ENCODE results near the gene RNASE4.
"Not testable (repeated sequence)": the region's sequence is repeated elsewhere in the genome, so short reads cannot be mapped to it uniquely, and the experiment has no call there.

Gene RNASE4, protein sequence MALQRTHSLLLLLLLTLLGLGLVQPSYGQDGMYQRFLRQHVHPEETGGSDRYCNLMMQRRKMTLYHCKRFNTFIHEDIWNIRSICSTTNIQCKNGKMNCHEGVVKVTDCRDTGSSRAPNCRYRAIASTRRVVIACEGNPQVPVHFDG

DNA sequence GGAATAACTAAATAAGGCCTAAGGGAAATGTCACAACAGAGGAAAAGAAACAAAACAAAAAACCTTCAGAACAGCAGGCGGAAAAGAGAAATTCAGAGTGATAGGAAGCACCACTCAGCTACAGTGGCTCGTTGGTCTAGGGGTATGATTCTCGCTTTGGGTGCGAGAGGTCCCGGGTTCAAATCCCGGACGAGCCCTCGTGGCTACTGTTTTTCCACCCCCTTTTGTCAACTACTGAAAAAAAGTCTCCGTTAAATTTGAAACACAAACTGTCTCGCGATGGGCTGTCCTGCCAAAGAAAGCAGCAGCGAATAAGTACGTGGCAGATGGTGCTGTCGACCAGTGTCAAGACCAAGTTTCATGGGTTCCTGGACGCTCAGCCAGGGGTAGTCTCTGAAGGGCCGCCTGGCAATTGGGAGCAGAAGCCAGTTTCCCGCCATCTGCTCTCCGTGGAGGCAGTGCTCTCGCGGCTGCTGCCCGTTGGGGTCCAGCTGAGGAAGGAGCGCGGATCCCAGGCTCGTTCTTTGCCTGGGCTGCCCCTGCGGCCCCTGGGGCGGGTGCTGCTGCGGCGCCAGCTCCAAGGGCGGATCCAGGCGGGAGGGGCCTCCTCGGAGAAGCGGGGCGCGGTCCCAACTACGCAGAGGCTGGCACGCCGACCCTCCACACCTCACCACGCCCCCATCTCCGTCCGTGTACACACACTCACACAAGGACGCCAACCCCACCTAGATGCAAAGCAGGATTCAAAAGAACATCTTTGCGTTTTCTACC lies at the start of gene RNASE4:
RNASE4 (plus strand) TSS at position 670 of the 771 bp plus-strand sequence. CDS start 14,812 bp downstream, outside the sequence.
- in situ Hi-C loops (cut with MboI; ENCODE audit: low sequenced_read_pairs) = loop anchor here (5.0 kb wide), 1 partner anchor 52 kb away; no protein-coding TSS in a partner anchor
- Histone ChIP-seq H3K4me3 (peak within 1 kb of the TSS; percentile 59), H3K4me1 (peaks cover 6% of the 10 kb centered on the region; the same call in 1 of the 2 replicates), H3K9me3 (no peaks in the 10 kb centered on the region), H3K36me3 (replicated peaks) (no peaks in the 10 kb centered on the region), H3K27me3 (ENCODE audit: low read depth) (no peaks in the 10 kb centered on the region)
- DNase-seq (ENCODE audit: low spot score in 2 of 2) = peak; percentile 78 to 89

DNA sequence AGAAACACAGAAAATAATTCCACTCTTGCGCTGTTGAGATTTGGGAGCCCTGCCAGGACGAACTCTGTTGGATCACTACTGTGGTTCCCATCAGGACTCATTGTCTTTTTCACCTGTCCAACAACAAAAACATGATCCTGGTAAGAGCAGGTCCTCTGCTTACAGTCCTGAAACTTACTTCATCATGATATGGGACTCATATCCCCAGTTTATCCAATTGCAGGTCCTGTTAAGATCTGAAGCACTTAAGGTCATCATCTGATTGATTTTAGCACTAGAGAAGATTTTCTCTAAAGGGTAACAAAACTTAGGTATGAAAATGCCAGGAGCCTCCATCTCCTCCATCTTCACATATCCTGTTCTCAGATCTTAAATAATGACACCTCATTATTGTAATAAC lies 42.8 kb upstream of the RNASE4 start, which contains the start of gene OR6S1:
OR6S1 (minus strand) TSS at position 101 of the 400 bp plus-strand sequence; CDS start at position 101, 0 bp downstream.
- in situ Hi-C loops (cut with MboI; ENCODE audit: low sequenced_read_pairs) = no loop called here
- H3K4me3 ChIP-seq = no peak within 1 kb of the TSS
- peaks cover 15% of the 10 kb centered on the region for H3K27me3 ChIP-seq (ENCODE audit: low read depth)
- no peaks in the 10 kb centered on the region for H3K9me3 ChIP-seq
- H3K36me3 ChIP-seq (replicated peaks) = no peaks in the 10 kb centered on the region
- no peaks in the 10 kb centered on the region for H3K4me1 ChIP-seq
- no peak for DNase-seq (ENCODE audit: low spot score in 2 of 2)

DNA sequence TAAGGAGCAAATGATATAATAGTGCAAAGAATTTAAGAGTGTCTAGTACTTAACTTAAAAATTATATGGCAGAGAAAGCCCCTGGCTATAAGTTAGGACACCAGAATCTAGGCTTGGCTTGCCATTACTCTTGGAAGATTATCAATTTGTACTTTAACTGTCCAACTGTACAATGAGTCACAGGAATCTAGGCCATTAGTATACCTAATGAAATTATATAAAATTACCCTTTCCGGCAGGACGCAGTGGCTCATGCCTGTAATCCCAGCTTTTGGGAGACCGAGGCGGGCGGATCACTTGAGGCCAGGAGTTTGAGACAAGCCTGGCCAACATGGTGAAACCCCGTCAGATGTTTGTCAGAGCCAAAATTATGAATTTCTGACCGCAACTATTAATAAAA lies 42.2 kb upstream of the RNASE4 start:
- peaks cover 13% of the 10 kb centered on the region for H3K27me3 ChIP-seq (ENCODE audit: low read depth)
- no peaks in the 10 kb centered on the region for H3K4me1 ChIP-seq
- in situ Hi-C loops (cut with MboI; ENCODE audit: low sequenced_read_pairs) = no loop called here
- no peaks in the 10 kb centered on the region for H3K36me3 ChIP-seq (replicated peaks)
- no peak for DNase-seq (ENCODE audit: low spot score in 2 of 2)
- H3K9me3 ChIP-seq = no peaks in the 10 kb centered on the region
- no peak overlapping the region for H3K4me3 ChIP-seq

DNA sequence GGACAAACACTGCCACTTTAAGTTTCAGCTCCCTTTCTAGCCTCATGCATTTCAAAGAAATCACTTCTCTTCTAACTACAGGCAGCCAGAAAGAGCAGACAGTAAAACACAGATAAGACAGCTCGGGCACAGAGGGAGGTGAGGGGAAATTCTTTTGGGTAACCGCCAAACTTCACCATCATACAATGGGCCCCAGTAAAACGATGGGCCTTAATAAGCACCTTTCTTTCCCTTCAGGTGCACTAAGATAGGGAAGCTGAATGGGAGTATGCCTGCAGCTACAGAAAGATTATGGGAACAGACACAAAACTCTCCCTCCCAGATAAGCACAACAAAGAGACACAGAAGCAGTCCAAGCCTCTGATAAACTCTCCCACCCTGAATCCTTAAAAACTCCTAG lies 41.6 kb upstream of the RNASE4 start:
- H3K9me3 ChIP-seq; H3K4me1 ChIP-seq; H3K36me3 ChIP-seq (replicated peaks); H3K4me3 ChIP-seq; in situ Hi-C loops (cut with MboI; ENCODE audit: low sequenced_read_pairs); DNase-seq (ENCODE audit: low spot score in 2 of 2): not testable (repeated sequence)
- peaks cover 12% of the 10 kb centered on the region for H3K27me3 ChIP-seq (ENCODE audit: low read depth)

DNA sequence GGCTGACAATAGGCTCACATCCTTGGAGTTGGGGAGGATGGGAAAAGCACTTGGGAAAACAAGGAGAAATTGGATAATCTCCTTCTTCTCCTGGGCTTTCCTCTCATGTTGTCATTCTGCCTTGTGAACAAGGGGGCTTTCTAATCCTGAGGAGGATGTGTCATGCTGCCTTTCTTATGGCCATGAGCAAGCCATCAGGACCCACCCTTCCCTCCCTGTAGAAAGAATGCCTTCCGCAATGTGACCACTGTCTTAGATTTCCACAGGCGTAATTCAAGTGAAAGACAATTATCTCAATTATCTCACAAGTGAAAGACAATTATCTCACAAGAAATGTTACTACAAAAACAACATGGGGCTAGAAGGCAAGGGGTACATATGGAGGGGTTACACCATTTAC lies 39.8 kb upstream of the RNASE4 start:
- Histone ChIP-seq H3K4me1 (no peaks in the 10 kb centered on the region), H3K4me3 (no peak overlapping the region), H3K27me3 (ENCODE audit: low read depth) (peaks cover 8% of the 10 kb centered on the region), H3K9me3 (no peaks in the 10 kb centered on the region), H3K36me3 (replicated peaks) (no peaks in the 10 kb centered on the region)
- DNase-seq (ENCODE audit: low spot score in 2 of 2) = no peak
- in situ Hi-C loops (cut with MboI; ENCODE audit: low sequenced_read_pairs) = no loop called here

DNA sequence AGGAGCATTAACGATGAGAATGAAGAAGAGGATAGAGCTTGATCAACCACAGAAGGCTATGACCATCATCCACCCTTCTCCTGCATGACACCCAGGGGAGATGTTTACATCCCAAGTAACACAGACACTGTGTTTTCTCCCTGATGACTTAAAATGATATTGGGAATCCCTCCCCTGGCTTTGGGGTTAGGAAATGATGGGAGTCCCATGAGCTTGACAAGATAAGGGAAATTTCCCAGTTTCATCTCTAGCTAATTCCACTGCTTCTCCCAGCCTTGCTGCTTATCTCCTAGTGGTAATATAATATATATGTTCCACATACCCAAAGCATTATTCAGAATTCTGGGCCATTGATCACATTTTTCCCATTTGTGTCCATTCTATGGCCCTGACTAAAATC lies 38.9 kb upstream of the RNASE4 start:
- no peaks in the 10 kb centered on the region for H3K36me3 ChIP-seq (replicated peaks)
- in situ Hi-C loops (cut with MboI; ENCODE audit: low sequenced_read_pairs) = no loop called here
- H3K4me3 ChIP-seq = no peak overlapping the region

DNA sequence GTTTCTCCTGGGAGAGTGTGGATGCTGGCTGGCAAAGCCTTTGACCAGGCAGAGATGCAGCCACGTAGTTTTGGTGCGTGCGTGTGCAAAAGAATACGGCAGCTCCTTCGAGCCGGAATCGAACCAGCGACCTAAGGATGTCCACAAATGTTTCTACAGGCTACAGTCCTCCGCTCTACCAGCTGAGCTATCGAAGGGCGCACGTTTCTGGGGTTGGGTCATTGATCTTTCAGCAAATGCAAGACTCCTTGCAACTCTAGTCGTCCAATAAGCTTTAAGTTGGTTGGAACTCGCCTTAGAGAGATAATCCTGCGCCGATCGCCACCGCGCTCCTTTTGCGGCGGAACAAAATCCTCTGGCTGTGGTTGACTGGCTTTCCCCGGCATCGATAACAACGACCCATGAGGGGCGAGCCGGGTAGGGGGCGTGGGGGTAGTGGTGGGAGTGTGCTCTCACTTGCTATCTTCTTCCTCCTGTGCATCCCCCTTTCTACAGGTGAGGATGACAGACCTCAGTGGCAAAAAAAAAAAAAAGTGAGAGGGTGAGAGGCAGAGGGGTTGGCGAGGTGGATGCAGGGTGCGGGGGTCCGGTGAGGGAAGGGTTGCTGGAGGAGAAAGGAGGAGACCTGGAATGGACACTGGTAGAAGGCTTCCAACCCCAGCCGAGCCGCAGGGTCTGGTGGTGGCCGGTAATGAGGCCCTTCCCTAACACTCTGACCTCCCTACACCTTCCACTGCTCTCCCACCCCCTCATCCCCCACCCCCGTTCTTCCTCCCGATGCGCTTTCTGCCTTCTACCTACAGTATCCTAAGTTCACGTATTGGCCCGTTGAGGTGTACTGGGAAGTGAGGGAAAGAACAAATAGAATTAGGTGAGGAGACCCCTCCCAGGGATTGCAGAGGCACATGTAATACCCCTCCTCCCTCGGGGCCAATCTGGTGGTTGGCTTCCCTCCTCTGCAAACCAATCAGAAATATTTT lies 31.1 kb upstream of the RNASE4 start:
- Histone ChIP-seq H3K4me3 (peak overlapping the region; percentile 43), H3K9me3 (no peaks in the 10 kb centered on the region), H3K27me3 (ENCODE audit: low read depth) (no peaks in the 10 kb centered on the region), H3K4me1 (no peaks in the 10 kb centered on the region; the same call in 1 of the 2 replicates), H3K36me3 (replicated peaks) (no peaks in the 10 kb centered on the region)
- DNase-seq (ENCODE audit: low spot score in 2 of 2) = peak; percentile 80 to 91
- in situ Hi-C loops (cut with MboI; ENCODE audit: low sequenced_read_pairs) = no loop called here

More for the DNA sequence above, 38.9 kb upstream of the RNASE4 start:
- peaks cover 8% of the 10 kb centered on the region; the same call in 1 of the 2 replicates for H3K27me3 ChIP-seq (ENCODE audit: low read depth)
- no peak for DNase-seq (ENCODE audit: low spot score in 2 of 2)
- no peaks in the 10 kb centered on the region for H3K4me1 ChIP-seq
- H3K9me3 ChIP-seq = no peaks in the 10 kb centered on the region

DNA sequence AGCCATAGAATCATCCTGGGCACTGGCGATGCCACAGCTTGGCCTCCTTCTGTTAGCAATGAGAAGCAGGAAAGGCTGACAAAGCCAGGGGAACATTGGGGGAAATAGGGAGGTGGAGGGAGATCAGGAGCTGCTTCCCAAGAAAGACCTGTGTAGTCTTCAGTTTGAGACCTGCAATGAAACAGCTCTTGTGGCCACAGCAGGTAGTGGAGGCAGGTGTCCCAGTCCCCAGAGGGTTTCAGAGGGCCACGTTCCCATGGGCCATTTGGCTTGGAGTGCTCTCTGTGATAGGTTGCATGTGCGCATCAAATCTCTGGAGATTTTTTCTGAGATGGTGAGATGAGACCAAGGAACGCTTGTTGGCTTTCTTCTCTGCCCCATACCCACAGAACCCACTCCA lies 28.5 kb upstream of the RNASE4 start:
- no peaks in the 10 kb centered on the region for H3K36me3 ChIP-seq (replicated peaks)
- no peaks in the 10 kb centered on the region for H3K9me3 ChIP-seq
- no peaks in the 10 kb centered on the region for H3K27me3 ChIP-seq (ENCODE audit: low read depth)
- no peaks in the 10 kb centered on the region; the same call in 1 of the 2 replicates for H3K4me1 ChIP-seq
- no peak for DNase-seq (ENCODE audit: low spot score in 2 of 2)
- in situ Hi-C loops (cut with MboI; ENCODE audit: low sequenced_read_pairs) = no loop called here
- H3K4me3 ChIP-seq = no peak overlapping the region

DNA sequence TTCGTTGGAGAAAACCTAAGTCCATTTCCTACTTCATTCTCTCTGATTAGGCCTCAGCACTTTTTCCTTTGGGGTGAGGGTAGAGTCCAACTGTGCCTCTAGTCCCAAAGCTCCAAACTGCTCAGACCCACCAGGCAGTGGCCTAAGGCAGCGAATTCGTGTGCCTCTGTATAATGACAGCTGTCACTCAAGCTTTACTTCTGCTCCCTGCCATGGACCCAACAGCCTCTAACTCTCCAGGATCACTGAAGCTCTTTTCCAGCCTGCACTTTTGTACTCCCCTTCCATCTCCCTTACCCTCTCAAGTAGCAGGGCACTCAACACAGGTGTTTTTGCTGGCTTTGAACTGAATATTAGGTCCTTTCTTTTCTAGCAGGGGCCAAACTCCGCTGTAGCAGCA lies 28.1 kb upstream of the RNASE4 start:
- no peak overlapping the region for H3K4me3 ChIP-seq
- H3K9me3 ChIP-seq = no peaks in the 10 kb centered on the region
- no peak for DNase-seq (ENCODE audit: low spot score in 2 of 2)
- in situ Hi-C loops (cut with MboI; ENCODE audit: low sequenced_read_pairs) = no loop called here
- no peaks in the 10 kb centered on the region for H3K27me3 ChIP-seq (ENCODE audit: low read depth)
- no peaks in the 10 kb centered on the region for H3K36me3 ChIP-seq (replicated peaks)
- no peaks in the 10 kb centered on the region; the same call in 1 of the 2 replicates for H3K4me1 ChIP-seq

DNA sequence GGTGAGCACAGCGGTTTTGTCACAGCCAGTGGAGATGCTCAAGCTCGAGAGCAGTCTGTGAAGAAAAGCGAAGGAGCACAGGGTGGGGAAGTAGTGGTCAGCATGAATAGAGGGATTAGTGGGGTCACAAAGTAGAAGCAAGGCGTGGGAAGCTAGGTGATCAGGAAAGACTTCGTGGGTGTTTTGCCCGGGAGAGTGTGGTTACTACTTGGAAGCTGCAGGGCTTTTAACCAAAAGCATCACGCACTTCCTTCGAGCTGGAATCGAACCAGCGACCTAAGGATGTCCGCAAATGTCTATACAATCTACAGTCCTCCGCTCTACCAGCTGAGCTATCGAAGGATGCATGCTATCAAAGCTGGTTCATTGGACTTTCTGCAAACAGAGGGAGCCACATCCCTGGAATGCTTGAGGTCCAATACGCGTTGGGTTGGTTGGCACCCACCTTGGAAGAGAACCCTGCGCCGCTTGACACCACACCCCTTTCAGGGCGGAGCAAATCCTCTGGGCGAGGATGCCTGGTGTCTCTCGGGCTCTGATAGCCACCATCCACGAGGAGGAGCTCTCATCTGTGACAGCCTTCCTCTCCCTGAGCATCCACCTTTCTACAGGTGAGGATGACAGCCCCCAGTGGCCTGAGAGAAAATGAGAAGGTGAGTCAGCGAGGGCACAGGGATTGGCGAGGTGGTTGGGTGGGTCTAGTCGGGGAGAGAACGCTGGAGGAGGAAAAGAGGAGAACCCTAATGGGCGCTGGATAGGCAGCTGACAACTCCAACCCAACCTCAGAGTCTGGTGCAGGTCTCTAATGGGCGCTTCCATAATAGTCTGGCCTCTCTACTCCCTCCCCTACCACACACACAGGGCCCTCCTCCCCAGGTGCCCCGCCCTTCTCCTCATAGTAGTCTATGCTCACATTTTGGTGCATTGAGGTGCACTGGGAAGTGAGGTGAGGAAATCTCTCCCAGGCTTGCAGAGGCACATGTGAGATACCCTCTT lies 26.8 kb upstream of the RNASE4 start:
- Histone ChIP-seq H3K9me3 (no peaks in the 10 kb centered on the region), H3K4me3 (no peak overlapping the region), H3K4me1 (no peaks in the 10 kb centered on the region; the same call in 1 of the 2 replicates), H3K36me3 (replicated peaks) (no peaks in the 10 kb centered on the region), H3K27me3 (ENCODE audit: low read depth) (no peaks in the 10 kb centered on the region)
- DNase-seq (ENCODE audit: low spot score in 2 of 2) = peak; percentile 38 to 71
- in situ Hi-C loops (cut with MboI; ENCODE audit: low sequenced_read_pairs) = no loop called here

DNA sequence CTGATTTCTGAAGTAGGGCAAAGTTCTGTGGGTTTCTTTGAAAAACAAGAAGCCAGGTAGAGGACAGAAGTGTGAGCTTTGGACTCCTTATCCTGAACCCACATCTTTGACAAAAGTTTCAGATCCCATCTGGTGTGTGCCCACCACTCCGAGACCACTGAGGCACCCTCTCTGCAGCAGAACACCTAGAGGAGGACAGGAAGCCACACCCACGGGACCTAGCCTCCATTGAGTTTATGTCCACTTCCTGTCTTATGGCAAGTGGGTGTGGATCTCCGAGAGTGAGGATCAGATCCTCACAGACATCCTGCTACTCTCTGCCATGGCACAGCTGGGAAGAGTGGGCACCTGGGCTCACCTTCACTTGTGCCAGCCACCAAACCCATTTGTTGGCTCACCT lies 26.1 kb upstream of the RNASE4 start:
- Histone ChIP-seq H3K4me3 (no peak overlapping the region), H3K4me1 (no peaks in the 10 kb centered on the region; the same call in 1 of the 2 replicates), H3K27me3 (ENCODE audit: low read depth) (no peaks in the 10 kb centered on the region), H3K36me3 (replicated peaks) (no peaks in the 10 kb centered on the region), H3K9me3 (no peaks in the 10 kb centered on the region)
- in situ Hi-C loops (cut with MboI; ENCODE audit: low sequenced_read_pairs) = no loop called here
- no peak for DNase-seq (ENCODE audit: low spot score in 2 of 2)

DNA sequence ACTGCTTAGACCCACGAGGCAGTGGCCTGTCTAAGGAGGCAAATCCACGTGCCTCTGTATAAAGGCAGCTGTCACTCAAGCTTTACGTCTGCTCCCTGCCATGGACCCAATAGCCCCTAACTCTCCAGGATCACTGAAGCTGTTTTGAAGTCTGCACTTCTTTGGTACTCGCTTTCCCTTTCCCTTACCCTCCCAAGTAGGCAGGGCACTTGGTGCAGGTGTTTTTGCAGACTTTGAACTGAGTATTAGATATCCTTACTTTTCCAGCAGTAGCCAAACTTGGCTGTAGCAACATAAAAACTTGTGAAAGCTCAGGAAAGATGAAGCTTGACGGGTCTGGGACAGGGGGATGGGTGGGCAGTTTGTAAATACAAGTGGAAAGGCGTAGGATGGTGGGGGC lies 25.0 kb upstream of the RNASE4 start:
- Histone ChIP-seq H3K36me3 (replicated peaks) (no peaks in the 10 kb centered on the region), H3K9me3 (no peaks in the 10 kb centered on the region), H3K4me1 (peaks cover 3% of the 10 kb centered on the region; the same call in 1 of the 2 replicates), H3K4me3 (no peak overlapping the region), H3K27me3 (ENCODE audit: low read depth) (no peaks in the 10 kb centered on the region)
- DNase-seq (ENCODE audit: low spot score in 2 of 2) = no peak
- in situ Hi-C loops (cut with MboI; ENCODE audit: low sequenced_read_pairs) = no loop called here
